Mesothelial cell of epicardium (in vitro differentiated cells): Measurements from ENCODE around the gene PLA2G15. TPM values are rescaled to one million over a fixed set of nuclear protein-coding genes. Genes with fewer than 3 reads are reported as not detected.

Experiments used
- DNase-seq, 2 experiments: peaks; one replicate each; pipeline ENCODE4 v3.0.0; 2021; ENCODE audit warnings: low spot score in 2 of 2; ENCODE audit not compliant: unreplicated experiment in 2 of 2
- H3K27ac Mint-ChIP-seq: 2 replicates; pipeline ENCODE4 v1.8.0; 2021; ENCODE audit warnings: mixed read lengths
- H3K27me3 Mint-ChIP-seq: 2 replicates; pipeline ENCODE4 v1.8.0; 2021; ENCODE audit warnings: low read depth, mixed read lengths
- H3K36me3 Mint-ChIP-seq: 2 replicates; pipeline ENCODE4 v1.8.0; 2021; ENCODE audit warnings: mixed read lengths
- H3K4me1 Mint-ChIP-seq: 2 replicates; pipeline ENCODE4 v1.8.0; 2021; ENCODE audit warnings: mixed read lengths
- H3K4me3 Mint-ChIP-seq: 2 replicates; pipeline ENCODE4 v1.8.0; 2021; ENCODE audit warnings: mild to moderate bottlenecking, moderate library complexity, mixed read lengths
- H3K9me3 Mint-ChIP-seq: 2 replicates; pipeline ENCODE4 v1.8.0; 2021; ENCODE audit warnings: mixed read lengths
- total RNA-seq: library from RNA; stranded (reverse); gene quantifications from 3 replicates; pipeline ENCODE4 v1.2.1, GENCODE V29; 2021
- TF ChIP-seq, protein P1 (sequence below): fragments of 200-600 bp; sonication (generic); IDR thresholded peaks from one replicate; pipeline ENCODE4 v1.5.0; 2021; ENCODE audit warnings: antibody characterized with exemption; ENCODE audit not compliant: unreplicated experiment

Gene PLA2G15
- total RNA-seq, 1 donor from 2014 or later: 19.4 TPM

DNA sequence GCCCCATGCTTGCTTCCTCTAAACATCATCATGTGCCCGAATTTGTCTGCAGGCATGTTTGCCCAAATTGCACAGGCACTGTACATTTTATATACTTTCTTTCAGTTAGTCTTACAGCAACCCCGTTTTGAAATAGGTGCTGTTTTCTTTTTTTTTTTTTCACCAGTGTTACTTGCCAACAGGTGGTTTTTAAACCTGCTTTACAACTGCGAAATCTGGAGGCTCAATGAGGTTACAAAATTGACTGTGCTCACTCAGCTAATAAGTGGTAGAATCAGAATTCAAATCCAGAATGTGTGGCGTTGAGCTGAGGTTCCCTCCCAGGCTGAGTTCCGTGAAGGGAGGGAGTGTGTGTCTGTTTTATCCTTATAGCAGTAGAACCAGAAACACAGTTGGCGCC, 5.8 kb downstream of the PLA2G15 start:
- Mint-ChIP-seq H3K36me3 (peaks cover 12% of the 10 kb centered on the region), H3K4me3 (no peak overlapping the region), H3K4me1 (peaks cover 5% of the 10 kb centered on the region), H3K9me3 (no peaks in the 10 kb centered on the region), H3K27me3 (no peaks in the 10 kb centered on the region), H3K27ac (no peak overlapping the region)
- DNase-seq: no peak
- TF ChIP-seq, protein P1, sequence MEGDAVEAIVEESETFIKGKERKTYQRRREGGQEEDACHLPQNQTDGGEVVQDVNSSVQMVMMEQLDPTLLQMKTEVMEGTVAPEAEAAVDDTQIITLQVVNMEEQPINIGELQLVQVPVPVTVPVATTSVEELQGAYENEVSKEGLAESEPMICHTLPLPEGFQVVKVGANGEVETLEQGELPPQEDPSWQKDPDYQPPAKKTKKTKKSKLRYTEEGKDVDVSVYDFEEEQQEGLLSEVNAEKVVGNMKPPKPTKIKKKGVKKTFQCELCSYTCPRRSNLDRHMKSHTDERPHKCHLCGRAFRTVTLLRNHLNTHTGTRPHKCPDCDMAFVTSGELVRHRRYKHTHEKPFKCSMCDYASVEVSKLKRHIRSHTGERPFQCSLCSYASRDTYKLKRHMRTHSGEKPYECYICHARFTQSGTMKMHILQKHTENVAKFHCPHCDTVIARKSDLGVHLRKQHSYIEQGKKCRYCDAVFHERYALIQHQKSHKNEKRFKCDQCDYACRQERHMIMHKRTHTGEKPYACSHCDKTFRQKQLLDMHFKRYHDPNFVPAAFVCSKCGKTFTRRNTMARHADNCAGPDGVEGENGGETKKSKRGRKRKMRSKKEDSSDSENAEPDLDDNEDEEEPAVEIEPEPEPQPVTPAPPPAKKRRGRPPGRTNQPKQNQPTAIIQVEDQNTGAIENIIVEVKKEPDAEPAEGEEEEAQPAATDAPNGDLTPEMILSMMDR: no peak

DNA sequence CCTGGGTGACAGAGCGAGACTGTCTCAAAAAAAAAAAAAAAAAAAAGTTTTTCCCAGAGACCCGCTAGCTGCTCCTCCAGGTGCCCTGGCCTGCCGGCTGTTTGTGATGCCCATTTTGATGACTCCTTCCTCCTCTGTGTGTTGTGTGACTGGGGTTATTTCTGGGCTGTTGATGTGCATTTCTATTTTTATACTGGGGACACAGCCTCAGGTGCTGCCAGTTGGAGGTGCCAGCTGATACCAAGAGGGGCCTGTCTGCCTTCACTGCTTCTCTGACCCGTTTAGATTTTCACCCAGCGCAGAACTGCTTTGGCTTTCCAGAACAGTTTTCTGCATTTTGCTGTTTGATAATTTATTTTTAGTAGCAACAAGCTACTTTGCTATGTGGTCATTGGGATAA, 6.7 kb downstream of the PLA2G15 start:
- Mint-ChIP-seq H3K9me3 (no peaks in the 10 kb centered on the region), H3K27ac (no peak overlapping the region), H3K27me3 (no peaks in the 10 kb centered on the region), H3K4me3 (no peak overlapping the region), H3K36me3 (peaks cover 12% of the 10 kb centered on the region), H3K4me1 (no peaks in the 10 kb centered on the region)
- DNase-seq: no peak
- TF ChIP-seq, protein P1: no peak

DNA sequence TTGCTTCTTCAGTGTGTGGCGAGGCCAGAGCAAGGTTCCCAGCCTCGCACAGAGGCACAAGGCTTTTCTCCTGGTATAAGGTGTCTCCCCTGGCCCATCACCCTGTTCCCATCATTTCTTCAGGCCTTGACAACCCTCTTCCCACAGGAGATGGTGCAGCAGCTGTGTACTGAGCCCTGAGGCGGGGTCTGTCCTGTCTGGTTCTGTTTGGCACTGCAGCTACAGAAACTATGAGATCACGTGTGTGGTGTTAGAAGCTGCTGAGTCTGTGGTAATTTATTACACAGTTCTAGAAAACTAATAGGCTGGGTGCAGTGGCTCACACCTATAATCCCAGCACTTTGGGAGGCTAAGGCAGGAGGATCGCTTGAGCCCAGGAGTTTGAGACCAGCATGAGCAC, 7.2 kb downstream of the PLA2G15 start:
- H3K27ac Mint-ChIP-seq: no peak overlapping the region
- H3K36me3 Mint-ChIP-seq: peaks cover 12% of the 10 kb centered on the region
- H3K27me3 Mint-ChIP-seq: no peaks in the 10 kb centered on the region
- H3K9me3 Mint-ChIP-seq: no peaks in the 10 kb centered on the region
- peaks cover 1% of the 10 kb centered on the region for H3K4me1 Mint-ChIP-seq
- no peak overlapping the region for H3K4me3 Mint-ChIP-seq
- DNase-seq: no peak
- TF ChIP-seq, protein P1: no peak

DNA sequence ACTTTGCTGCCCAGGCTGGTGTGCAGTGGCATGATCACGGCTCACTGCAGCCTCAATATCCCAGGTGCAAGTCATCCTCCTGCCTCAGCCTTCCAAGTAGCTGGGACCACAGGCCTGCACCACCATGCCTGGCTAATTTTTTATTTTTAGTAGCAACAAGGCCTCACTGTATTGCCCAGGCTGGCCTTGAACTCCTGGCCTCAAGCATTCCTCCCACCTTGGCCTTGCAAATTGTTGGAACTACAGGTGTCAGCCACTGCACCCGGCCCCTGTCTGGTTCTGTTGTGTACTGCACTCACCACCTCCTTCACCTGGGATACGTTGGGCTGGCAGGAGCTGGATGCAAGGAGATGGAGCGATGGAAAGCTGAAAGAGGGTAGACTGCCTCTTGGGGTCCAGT, 8.5 kb downstream of the PLA2G15 start:
- Mint-ChIP-seq H3K27me3 (no peaks in the 10 kb centered on the region), H3K4me3 (no peak overlapping the region), H3K4me1 (peaks cover 7% of the 10 kb centered on the region), H3K9me3 (no peaks in the 10 kb centered on the region), H3K36me3 (peaks cover 12% of the 10 kb centered on the region), H3K27ac (no peak overlapping the region)
- TF ChIP-seq, protein P1: no peak
- DNase-seq: no peak

DNA sequence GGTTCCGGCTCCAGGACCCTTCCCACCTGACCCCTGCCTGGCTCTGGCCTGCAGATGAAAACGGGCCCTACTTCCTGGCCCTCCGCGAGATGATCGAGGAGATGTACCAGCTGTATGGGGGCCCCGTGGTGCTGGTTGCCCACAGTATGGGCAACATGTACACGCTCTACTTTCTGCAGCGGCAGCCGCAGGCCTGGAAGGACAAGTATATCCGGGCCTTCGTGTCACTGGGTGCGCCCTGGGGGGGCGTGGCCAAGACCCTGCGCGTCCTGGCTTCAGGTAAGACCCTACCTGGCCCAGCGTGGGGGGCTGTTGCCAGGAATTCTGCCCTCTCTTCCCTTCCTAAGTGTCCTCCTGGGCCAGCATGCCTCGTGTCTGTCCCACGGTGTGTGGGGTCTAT, 10.5 kb downstream of the PLA2G15 start:
- Mint-ChIP-seq H3K27ac (no peak overlapping the region), H3K36me3 (peaks cover 8% of the 10 kb centered on the region), H3K4me1 (peaks cover 7% of the 10 kb centered on the region), H3K9me3 (no peaks in the 10 kb centered on the region), H3K27me3 (no peaks in the 10 kb centered on the region), H3K4me3 (no peak overlapping the region)
- TF ChIP-seq, protein P1: no peak
- no peak for DNase-seq
